ENCODE measurements around the gene GPI. TPM values are rescaled to one million over a fixed set of nuclear protein-coding genes. Genes with fewer than 3 reads are reported as not detected.

GPI gene
- total and polyA plus RNA-seq, 2 donors (not counting 1 experiment from before 2014, with no cell fraction given), result 112 to 173 TPM

DNA sequence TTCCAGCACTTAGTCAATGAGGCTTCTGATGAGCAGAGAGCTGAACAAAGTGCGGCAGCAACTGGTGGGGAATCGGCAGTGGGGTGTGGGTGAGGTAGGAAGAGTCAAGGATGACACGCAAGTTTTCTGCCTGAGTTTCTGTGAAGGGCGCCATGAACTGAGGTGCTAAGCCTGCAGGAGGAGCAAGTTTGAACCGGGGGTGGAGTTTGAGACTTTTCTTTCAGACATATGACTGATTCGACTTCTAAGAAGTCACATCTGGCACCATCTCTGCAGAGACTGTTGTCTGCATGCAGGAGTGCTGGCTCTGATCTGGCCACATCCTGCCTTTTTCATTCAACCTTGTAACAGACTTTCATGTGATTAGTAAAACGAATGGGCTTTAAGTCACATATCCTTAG lies 14.8 kb upstream of the GPI start:
- Histone ChIP-seq H3K27me3 (ENCODE audit: control insufficient read depth, insufficient read depth, low read length) (no peaks in the 10 kb centered on the region), H3K36me3 (ENCODE audit: control insufficient read depth, insufficient read depth, low read length) (peaks cover 10% of the 10 kb centered on the region), H3K9ac (ENCODE audit: insufficient read depth, low read length) (no peak overlapping the region), H3K27ac (ENCODE audit: insufficient read depth, low read length) (no peak overlapping the region), H3K9me3 (ENCODE audit: control insufficient read depth, insufficient read depth, low read depth, low read length) (no peaks in the 10 kb centered on the region), H3K4me3 (replicated peaks in 1 of 4; ENCODE audit: control extremely low read depth in 1 of 4, insufficient read depth in 1 of 4, low read depth in 3 of 4, low read length in 4 of 4) (no peak overlapping the region), H4K20me1 (ENCODE audit: control insufficient read depth, extremely low read depth, insufficient read depth, low read length) (no peaks in the 10 kb centered on the region), H3K4me2 (ENCODE audit: extremely low read depth, insufficient read depth, low read length) (no peak overlapping the region), H2AFZ (ENCODE audit: low read length) (no peak overlapping the region), H3K79me2 (ENCODE audit: control insufficient read depth, insufficient read depth, low read length) (no peaks in the 10 kb centered on the region), H3K4me1 (ENCODE audit: control insufficient read depth, extremely low read depth, insufficient read depth, low read length) (no peaks in the 10 kb centered on the region)
- peak in 1 of 2 donors; percentile 38 for DNase-seq (ENCODE audit: low read depth in 2 of 2)
- no peak for TF ChIP-seq EZH2 (IDR thresholded peaks at IDR 0.05; ENCODE audit: low read length, missing control alignments)
- TF ChIP-seq, protein P1, sequence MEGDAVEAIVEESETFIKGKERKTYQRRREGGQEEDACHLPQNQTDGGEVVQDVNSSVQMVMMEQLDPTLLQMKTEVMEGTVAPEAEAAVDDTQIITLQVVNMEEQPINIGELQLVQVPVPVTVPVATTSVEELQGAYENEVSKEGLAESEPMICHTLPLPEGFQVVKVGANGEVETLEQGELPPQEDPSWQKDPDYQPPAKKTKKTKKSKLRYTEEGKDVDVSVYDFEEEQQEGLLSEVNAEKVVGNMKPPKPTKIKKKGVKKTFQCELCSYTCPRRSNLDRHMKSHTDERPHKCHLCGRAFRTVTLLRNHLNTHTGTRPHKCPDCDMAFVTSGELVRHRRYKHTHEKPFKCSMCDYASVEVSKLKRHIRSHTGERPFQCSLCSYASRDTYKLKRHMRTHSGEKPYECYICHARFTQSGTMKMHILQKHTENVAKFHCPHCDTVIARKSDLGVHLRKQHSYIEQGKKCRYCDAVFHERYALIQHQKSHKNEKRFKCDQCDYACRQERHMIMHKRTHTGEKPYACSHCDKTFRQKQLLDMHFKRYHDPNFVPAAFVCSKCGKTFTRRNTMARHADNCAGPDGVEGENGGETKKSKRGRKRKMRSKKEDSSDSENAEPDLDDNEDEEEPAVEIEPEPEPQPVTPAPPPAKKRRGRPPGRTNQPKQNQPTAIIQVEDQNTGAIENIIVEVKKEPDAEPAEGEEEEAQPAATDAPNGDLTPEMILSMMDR (conservative IDR thresholded peaks at IDR 0.05 in 1 of 2, IDR thresholded peaks at IDR 0.05 in 1 of 2; ENCODE audit: low read depth in 1 of 2, low read length in 2 of 2), result no peak

DNA sequence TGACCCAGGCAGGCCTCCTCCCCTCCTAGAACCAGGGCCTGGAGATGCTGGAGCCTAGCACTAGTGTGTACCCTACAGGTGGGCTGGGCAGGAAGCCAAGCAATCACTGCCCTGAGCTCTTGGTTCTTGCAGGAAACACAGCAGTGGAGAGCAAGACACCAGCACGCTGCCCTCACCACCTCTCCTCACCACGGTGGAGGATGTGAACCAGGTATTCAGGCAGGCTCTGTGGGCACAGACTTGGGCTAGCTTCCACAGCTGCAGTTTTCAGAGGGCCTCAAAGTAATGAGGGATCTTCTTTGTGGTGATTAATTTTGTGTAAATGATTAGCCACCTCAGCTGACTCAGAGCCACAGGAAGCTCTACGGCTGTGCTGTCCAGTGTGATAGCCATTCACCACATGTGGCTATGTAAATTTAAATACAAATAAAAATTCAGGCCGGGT lies 13.6 kb upstream of the GPI start:
- Histone ChIP-seq H3K36me3 (ENCODE audit: control insufficient read depth, insufficient read depth, low read length) (peaks cover 10% of the 10 kb centered on the region), H3K9me3 (ENCODE audit: control insufficient read depth, insufficient read depth, low read depth, low read length) (no peaks in the 10 kb centered on the region), H2AFZ (ENCODE audit: low read length) (no peak overlapping the region), H3K27me3 (ENCODE audit: control insufficient read depth, insufficient read depth, low read length) (no peaks in the 10 kb centered on the region), H3K4me2 (ENCODE audit: extremely low read depth, insufficient read depth, low read length) (no peak overlapping the region), H3K79me2 (ENCODE audit: control insufficient read depth, insufficient read depth, low read length) (no peaks in the 10 kb centered on the region), H4K20me1 (ENCODE audit: control insufficient read depth, extremely low read depth, insufficient read depth, low read length) (no peaks in the 10 kb centered on the region), H3K27ac (ENCODE audit: insufficient read depth, low read length) (no peak overlapping the region), H3K4me1 (ENCODE audit: control insufficient read depth, extremely low read depth, insufficient read depth, low read length) (no peaks in the 10 kb centered on the region), H3K4me3 (replicated peaks in 1 of 4; ENCODE audit: control extremely low read depth in 1 of 4, insufficient read depth in 1 of 4, low read depth in 3 of 4, low read length in 4 of 4) (no peak overlapping the region), H3K9ac (ENCODE audit: insufficient read depth, low read length) (no peak overlapping the region)
- TF ChIP-seq EZH2 (IDR thresholded peaks at IDR 0.05; ENCODE audit: low read length, missing control alignments), result no peak
- TF ChIP-seq, protein P1 (conservative IDR thresholded peaks at IDR 0.05 in 1 of 2, IDR thresholded peaks at IDR 0.05 in 1 of 2; ENCODE audit: low read depth in 1 of 2, low read length in 2 of 2), result no peak
- no peak for DNase-seq (ENCODE audit: low read depth in 2 of 2)

DNA sequence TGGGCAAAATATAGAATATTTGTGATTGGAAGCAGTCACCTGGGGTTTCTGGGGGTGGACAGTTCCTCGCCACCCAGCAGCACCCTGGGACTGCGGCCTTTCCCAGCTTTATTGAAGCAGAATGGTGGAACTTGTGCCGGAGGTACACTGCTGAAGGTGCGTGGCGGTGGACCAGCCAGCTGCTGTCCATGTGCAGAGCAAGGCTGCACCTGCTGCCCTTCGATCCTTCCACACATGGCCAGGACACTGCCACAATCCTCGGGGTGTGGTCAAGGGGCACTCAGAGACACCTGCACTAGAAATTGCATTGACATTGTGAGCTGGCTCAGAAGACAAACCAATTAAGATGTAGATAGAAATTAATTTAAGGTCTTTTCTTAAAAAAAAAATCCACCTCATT lies 11.4 kb upstream of the GPI start:
- Histone ChIP-seq H3K79me2 (ENCODE audit: control insufficient read depth, insufficient read depth, low read length) (no peaks in the 10 kb centered on the region), H3K4me3 (replicated peaks in 1 of 4; ENCODE audit: control extremely low read depth in 1 of 4, insufficient read depth in 1 of 4, low read depth in 3 of 4, low read length in 4 of 4) (no peak overlapping the region), H3K27ac (ENCODE audit: insufficient read depth, low read length) (no peak overlapping the region), H3K4me1 (ENCODE audit: control insufficient read depth, extremely low read depth, insufficient read depth, low read length) (peaks cover 4% of the 10 kb centered on the region), H3K9ac (ENCODE audit: insufficient read depth, low read length) (no peak overlapping the region), H3K27me3 (ENCODE audit: control insufficient read depth, insufficient read depth, low read length) (no peaks in the 10 kb centered on the region), H4K20me1 (ENCODE audit: control insufficient read depth, extremely low read depth, insufficient read depth, low read length) (no peaks in the 10 kb centered on the region), H3K36me3 (ENCODE audit: control insufficient read depth, insufficient read depth, low read length) (peaks cover 10% of the 10 kb centered on the region), H3K4me2 (ENCODE audit: extremely low read depth, insufficient read depth, low read length) (no peak overlapping the region), H3K9me3 (ENCODE audit: control insufficient read depth, insufficient read depth, low read depth, low read length) (no peaks in the 10 kb centered on the region), H2AFZ (ENCODE audit: low read length) (no peak overlapping the region)
- TF ChIP-seq EZH2 (IDR thresholded peaks at IDR 0.05; ENCODE audit: low read length, missing control alignments), result no peak
- TF ChIP-seq, protein P1 (conservative IDR thresholded peaks at IDR 0.05 in 1 of 2, IDR thresholded peaks at IDR 0.05 in 1 of 2; ENCODE audit: low read depth in 1 of 2, low read length in 2 of 2), result no peak
- DNase-seq (ENCODE audit: low read depth in 2 of 2), result no peak

Measured in fibroblast of lung (primary cell).